SK-N-SH treated with all-trans-retinoic acid at 6 μM for 48 hours (cell line): Measurements from ENCODE around the gene GALNTL6.

Experiments used
- CSRNP3 ChIP-seq: fragments of 250-450 bp; sonication (Bioruptor Pico); IDR thresholded peaks from 2 replicates; pipeline ENCODE4 v1.5.1; 2021; ENCODE audit warnings: mild to moderate bottlenecking, moderate library complexity
- GLIS3 ChIP-seq: fragments of 250-450 bp; sonication (Bioruptor Pico); IDR thresholded peaks from 2 replicates; pipeline ENCODE4 v1.5.0; 2020; ENCODE audit warnings: mild to moderate bottlenecking, moderate library complexity
- ISL1 ChIP-seq: fragments of 250-450 bp; sonication (Bioruptor Pico); IDR thresholded peaks from 2 replicates; pipeline ENCODE4 v2.1.2; 2022; ENCODE audit warnings: mild to moderate bottlenecking, moderate library complexity
- PATZ1 ChIP-seq: fragments of 250-450 bp; sonication (Bioruptor Pico); IDR thresholded peaks from 2 replicates; pipeline ENCODE4 v1.8.0; 2020; ENCODE audit warnings: mild to moderate bottlenecking, moderate library complexity, borderline replicate concordance
- POU6F1 ChIP-seq: fragments of 250-450 bp; sonication (Bioruptor Pico); IDR thresholded peaks from 2 replicates; pipeline ENCODE4 v1.8.0; 2021; ENCODE audit warnings: low read depth, mild to moderate bottlenecking, moderate library complexity, borderline replicate concordance
- PPARA ChIP-seq: fragments of 250-450 bp; sonication (Bioruptor Pico); IDR thresholded peaks from 2 replicates; pipeline ENCODE4 v1.5.0; 2020; ENCODE audit warnings: mild to moderate bottlenecking, borderline replicate concordance
- RARB ChIP-seq: fragments of 250-450 bp; sonication (Bioruptor Pico); IDR thresholded peaks from 2 replicates; pipeline ENCODE4 v1.8.0; 2021; ENCODE audit warnings: mild to moderate bottlenecking, moderate library complexity
- TOX ChIP-seq: fragments of 250-450 bp; sonication (Bioruptor Pico); IDR thresholded peaks from 2 replicates; pipeline ENCODE4 v1.8.0; 2021; ENCODE audit warnings: mild to moderate bottlenecking, moderate library complexity, borderline replicate concordance
- ZC3H10 ChIP-seq: fragments of 250-450 bp; sonication (Bioruptor Pico); IDR thresholded peaks from 2 replicates; pipeline ENCODE4 v1.5.1; 2021; ENCODE audit warnings: mild to moderate bottlenecking, moderate library complexity
- ZFP3 ChIP-seq: fragments of 250-450 bp; sonication (Bioruptor Pico); IDR thresholded peaks from 2 replicates; pipeline ENCODE4 v1.5.0; 2020; ENCODE audit warnings: mild to moderate bottlenecking, moderate library complexity
- ZNF70 ChIP-seq: fragments of 450-650 bp; formaldehyde crosslinking; IDR thresholded peaks from 2 replicates; pipeline ENCODE4 v1.5.0; 2020; ENCODE audit warnings: mild to moderate bottlenecking, moderate library complexity

- TF ChIP-seq PPARA (CRISPR knock-in tag) = no peak
- no peak for TF ChIP-seq RARB (CRISPR knock-in tag)
- TF ChIP-seq ZC3H10 (CRISPR knock-in tag) = no peak
- no peak for TF ChIP-seq CSRNP3
- no peak for TF ChIP-seq PATZ1 (CRISPR knock-in tag)
- TF ChIP-seq POU6F1 (CRISPR knock-in tag) = no peak
- no peak for TF ChIP-seq ISL1 (CRISPR knock-in tag)
- TF ChIP-seq ZFP3 (CRISPR knock-in tag) = no peak
- TF ChIP-seq TOX (CRISPR knock-in tag) = no peak
- TF ChIP-seq ZNF70 (CRISPR knock-in tag) = no peak
- TF ChIP-seq GLIS3 (CRISPR knock-in tag) = no peak
Observed at GRCh38 chr4:171896426-171896825, 83.2 kb downstream of the GALNTL6 start.
